HG02943 (cell line): ENCODE measurements around the gene POLR2J.
A peak's percentile ranks its signal among the peaks of the same experiment; 100 is the strongest.
"Not testable (repeated sequence)": the region's sequence is repeated elsewhere in the genome, so short reads cannot be mapped to it uniquely, and the experiment has no call there.

Experiments
- ATAC-seq: cut with Tn5 transposase; IDR thresholded peaks from one replicate; pipeline ENCODE4 v1.9.1; 2021; ENCODE audit warnings: mild to moderate bottlenecking, low read depth, moderate library complexity; ENCODE audit not compliant: unreplicated experiment

Gene POLR2J

GRCh38 chr7:102478314-102479208 lies at the start of gene POLR2J:
Gene POLR2J (minus strand): TSS chr7:102478922. CDS start chr7:102478860, 62 bp downstream.
- ATAC-seq = peak; percentile 80

DNA sequence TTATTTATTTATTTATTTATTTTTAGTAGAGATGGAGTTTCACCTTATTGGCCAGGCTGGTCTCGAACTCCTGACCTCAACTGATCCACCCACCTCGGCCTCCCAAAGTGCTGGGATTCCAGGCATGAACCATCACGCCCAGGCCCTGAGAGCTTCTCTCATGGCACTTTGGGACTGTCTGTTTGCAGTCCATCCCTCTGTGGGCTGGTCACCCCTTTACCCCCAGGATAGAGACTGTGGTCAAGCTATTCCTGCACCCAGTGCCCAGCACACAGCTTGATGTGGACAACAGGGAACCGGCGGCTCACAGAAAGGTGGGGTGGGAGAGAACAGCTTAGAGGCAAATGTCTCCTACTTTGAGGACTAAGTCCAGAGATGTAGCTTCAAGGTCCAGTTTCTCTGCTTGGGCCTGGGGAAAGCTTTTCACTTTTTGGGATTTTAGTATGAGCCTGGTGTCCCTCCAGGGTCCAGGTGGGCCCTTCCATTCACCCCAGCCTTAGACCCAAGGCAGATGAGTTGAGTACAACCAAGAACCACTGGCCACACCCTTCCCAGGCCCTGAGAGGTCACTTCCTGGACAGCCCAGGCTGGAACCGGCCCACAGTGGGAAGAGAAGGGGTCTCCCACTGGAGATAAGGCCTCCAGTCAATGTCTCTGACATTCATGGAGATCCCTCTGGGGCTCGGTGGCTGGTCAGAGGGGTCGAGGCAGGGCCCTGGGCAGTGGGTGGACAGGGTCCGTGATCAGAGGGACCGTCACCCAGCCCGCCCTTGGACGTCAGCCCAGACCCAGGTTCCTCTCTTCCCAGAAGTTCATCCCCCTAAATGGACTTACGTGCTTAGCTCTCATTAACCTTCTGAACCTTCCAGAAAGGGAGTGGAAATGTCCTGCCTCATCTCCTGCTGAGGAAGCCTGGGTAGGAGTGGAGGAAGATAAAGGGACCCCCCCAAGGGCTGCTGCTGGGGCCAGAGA lies 49.4 kb upstream of the POLR2J start:
- ATAC-seq = not testable (repeated sequence)

GRCh38 chr7:102527182-102527581 lies 48.5 kb upstream of the POLR2J start:
- not testable (repeated sequence) for ATAC-seq

DNA sequence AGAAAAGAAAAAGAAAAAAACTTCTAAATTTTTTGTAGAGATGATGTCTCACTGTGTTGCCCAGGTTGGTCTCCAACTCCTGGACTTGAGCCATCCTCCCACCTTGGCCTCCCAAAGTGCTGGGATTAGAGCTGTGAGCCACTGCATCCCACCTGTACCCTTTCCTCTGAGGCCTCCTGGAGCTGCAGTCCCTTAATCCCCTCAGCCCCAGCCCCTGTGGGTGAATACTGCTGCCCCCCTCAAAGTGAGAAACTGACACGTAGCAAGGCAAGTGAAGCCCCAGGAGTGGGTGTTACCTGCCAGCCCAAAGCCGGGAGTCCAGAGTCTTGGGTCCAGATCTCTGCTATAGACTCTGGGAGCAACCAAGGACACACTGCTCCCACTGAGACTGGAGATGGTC lies 46.1 kb upstream of the POLR2J start:
- ATAC-seq = not testable (repeated sequence)

GRCh38 chr7:102520797-102521196 lies 42.1 kb upstream of the POLR2J start:
- ATAC-seq = not testable (repeated sequence)

- peak; percentile 43 for ATAC-seq
Measured at GRCh38 chr7:102517550-102518147, 38.9 kb upstream of the POLR2J start, which contains the start of gene RASA4B. Gene RASA4B (minus strand): TSS chr7:102517777. CDS start chr7:102517710, 67 bp downstream.

GRCh38 chr7:102516951-102517350 lies 38.2 kb upstream of the POLR2J start:
- not testable (repeated sequence) for ATAC-seq

- ATAC-seq = not testable (repeated sequence)
Measured at GRCh38 chr7:102515889-102516288, 37.2 kb upstream of the POLR2J start.

DNA sequence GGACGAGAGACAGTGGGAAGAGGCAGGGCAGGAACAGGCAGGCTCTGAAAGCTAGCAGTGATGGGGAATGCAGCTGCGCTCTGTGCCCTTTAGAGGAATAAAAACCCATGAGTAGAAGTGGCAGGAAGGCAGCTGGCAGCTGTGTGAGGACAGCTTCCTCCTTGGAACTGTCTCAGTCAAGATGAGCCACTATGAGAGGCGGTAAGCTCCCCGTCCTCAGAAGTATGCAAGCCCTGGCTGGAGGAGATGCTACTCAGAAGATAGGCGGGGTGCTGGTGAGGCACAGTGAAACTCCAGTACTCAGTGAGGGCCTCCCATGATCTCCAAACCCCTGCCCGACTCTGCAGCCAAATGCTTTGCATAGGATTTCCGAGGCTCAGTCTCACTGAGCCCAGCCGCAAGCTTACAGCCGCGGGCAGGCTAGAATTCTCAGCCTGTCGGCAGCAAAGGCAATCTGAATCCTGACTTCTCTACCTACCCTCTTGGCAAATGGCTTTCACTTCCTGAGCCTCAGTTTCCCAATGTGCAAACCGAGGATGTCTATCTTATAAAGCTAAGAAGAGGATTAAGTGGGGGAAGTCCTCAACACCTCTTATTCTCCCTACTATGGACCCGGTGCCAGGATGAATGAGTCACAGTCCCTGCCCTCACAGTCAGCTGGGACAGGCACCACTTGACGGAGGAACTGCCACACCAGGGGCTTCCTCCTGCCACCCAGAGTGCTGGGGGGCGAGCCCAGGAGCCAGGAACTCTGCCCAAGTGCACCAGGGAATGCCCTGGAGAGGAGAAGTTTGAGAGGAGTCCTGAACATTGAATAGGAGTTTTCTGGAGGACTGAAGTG lies 36.4 kb upstream of the POLR2J start:
- ATAC-seq = peak; percentile 60

DNA sequence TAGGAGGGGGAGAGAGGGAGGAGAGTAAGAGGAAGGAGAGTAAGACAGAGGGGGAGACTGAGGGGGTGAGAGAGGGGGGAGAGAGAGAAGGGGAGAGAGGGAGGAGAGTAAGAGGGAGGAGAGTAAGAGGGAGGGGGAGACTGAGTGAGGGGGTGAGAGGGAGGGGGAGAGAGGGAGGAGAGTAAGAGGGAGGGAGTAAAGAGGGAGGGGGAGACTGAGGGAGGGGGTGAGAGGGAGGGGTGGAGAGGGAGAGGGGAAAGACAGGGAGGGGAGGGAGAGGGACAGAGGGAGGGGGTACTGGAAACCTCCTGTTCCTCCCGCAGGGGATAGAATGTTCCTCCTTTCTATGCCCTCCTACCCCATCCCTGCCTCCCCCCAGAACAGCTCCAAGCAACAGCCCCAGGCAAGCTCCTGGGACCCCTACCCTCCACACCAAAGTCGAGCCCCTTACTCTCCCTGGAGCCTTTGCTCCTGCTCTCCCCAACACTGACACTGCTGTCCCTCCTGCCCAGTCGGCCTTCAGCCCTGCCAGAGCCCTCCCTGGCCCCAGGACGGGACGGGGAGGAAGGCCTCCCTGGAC lies 34.0 kb upstream of the POLR2J start:
- not testable (repeated sequence) for ATAC-seq

DNA sequence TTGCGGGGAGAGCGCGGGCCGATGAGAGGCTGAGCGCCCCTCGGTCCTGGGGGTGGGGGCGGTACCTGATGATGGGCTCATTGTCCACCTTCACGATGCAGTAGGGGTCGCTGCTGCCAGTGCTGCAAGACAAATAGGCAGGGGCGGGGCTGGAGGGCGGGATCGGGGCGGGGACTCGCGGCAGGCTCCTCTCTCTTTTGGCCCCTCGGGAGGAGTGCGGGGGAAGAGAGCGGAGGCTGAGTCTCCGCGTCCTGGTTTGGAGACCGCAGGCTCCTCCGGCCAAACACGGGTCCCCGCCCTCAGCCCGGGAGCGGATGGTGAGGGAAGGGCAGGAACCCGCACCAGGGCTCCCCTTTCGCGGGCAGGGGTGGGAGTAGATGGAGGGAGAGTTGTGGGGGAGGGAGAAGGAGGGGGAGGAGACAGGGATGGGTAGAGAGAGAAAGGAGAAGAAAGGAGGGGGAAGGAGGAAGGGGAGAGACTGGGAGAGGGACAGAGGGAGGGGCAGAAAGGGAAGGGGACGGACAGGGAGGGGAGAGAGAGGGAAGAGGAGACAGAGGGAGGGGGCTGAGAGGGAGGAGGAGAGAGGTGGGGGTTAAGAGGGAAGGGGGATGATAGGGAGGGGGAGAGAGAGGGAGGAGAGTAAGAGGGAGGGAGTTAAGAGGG lies 33.3 kb upstream of the POLR2J start:
- peak; percentile 30 for ATAC-seq

GRCh38 chr7:102510575-102510974 lies 31.9 kb upstream of the POLR2J start:
- ATAC-seq = not testable (repeated sequence)

DNA sequence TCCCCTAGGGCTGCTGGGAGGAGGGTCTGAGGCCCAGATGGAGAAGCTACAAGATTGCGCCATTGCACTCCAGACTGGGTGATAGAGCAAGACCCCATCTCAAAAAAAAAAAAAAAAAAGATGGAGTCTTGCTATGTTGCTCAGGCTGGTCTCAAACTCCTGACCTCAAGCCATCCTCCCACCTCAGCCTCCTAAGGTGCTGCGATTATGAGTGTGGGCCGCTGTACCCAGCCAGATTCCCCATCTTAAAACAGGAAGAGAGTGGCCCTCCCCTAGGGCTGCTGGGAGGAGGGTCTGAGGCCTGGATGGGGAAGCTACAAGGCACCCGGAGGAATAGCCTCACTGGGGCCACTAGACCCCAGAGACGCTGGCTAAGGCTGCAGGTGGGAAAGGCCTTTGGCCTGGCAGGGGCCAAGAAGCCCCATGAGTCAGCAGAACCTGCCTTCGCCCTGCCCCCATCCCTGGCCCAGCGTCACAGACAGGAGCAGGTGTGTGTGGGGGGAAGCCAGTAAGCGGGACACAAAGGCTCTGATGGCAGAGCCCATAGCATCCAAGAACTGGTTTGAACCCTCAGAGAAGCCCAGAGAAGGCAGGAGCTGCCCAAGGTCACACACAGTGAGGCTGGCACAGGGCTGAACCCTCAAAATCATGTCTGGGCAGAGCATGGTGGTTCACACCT lies 28.8 kb upstream of the POLR2J start:
- ATAC-seq = not testable (repeated sequence)

GRCh38 chr7:102505298-102506185 lies 26.8 kb upstream of the POLR2J start:
- ATAC-seq = not testable (repeated sequence)

DNA sequence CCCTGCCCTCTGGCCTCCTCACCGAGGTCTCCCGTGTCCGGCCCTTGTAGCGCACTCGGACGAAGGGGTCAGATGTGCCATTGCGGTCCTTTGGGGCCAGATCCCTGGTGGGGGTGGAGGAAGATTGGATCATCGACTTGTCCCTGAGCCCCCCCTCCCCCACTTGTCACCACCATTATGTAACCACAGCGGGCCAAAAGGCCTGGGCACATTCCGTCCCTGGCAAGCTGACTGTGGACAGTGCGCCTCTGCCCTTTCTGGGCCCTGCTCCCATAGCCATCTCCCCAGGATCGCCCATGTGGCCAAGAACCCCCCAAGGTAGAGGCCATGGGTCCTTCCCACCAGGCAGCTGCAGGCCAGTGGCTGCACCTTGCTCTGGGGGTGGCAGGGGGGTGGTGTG lies 24.4 kb upstream of the POLR2J start:
- ATAC-seq = not testable (repeated sequence)

DNA sequence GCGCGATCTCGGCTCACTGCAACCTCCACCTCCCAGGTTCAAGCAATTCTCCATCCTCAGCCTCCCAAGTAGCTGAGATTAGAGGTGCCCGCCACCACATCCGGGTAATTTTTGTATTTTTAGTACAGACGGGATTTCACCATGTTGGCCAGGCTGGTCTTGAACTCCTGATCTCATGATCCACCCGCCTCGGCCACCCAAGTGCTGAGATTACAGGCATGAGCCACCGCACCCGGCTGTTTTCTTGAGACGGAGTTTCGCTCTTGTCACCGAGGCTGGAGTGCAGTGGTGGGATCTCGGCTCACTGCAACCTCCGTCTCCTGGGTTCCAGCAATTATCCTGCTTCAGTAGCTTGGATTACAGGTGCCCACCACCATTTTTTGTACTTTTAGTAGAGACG lies 19.6 kb upstream of the POLR2J start:
- not testable (repeated sequence) for ATAC-seq

GRCh38 chr7:102497308-102497707 lies 18.6 kb upstream of the POLR2J start:
- not testable (repeated sequence) for ATAC-seq
